GM19452 (cell line): ENCODE measurements around the gene DPPA2.

Experiments
- ATAC-seq: cut with Tn5 transposase; IDR thresholded peaks from one replicate; pipeline ENCODE4 v1.9.1; 2021; ENCODE audit not compliant: unreplicated experiment

DPPA2 gene

DNA sequence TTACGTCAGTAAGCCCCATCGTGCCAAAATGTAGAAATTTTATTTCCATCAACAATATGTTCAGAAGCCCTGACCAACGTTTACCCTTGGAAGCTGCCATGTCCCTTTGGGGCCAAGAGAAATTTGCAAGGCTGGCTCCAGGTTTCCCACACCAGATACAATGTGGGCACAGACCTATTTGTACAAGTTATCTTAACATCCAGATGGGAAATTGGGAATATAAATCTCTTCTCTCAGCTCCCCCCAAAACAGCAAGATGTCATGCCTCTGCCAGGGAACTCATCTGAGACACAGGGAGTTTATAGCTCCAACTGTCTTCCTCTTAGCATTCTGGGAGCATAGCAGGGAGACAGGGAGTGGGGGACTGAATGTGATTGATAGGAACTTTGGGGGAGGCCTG is 9.3 kb upstream of the DPPA2 start:
- ATAC-seq = no peak

DNA sequence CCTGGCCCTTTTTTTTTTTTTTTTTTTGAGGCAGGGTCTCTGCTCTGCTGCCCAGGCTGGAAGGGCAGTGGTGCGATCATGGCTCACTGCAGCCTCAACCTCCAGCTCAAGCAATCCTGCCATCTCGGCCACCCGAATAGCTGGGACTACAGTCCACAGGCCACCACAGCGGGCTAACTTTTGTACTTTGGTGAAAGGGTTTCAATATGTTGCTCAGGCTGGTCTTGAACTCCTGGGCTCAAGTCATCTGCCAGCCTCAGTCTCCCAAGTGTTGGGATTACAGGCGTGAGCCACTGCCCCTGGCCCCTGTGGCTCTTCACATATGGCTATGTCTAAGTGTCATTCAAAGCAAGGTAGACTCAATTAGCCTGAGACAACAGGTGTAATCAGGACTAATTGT is 8.8 kb upstream of the DPPA2 start:
- ATAC-seq = no peak

DNA sequence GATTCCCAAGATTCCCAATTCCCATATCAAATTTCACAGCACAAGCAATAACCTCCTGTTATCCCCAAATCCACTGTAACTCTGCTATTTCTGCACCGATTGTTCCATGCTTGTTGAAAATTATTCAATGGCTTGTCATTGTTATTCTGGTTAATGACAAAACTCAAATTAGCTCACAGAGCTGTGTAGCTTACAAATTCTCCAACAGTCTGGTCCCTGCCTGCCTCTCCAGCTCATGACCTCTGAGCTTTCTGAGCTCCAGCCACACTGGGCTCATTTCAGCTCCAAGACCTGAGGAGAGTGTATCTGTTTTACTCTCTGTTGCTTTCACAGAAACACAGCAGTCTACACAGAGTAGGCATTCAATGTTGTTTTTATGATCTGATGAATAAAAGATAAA is 3.3 kb downstream of the DPPA2 start:
- no peak for ATAC-seq

DNA sequence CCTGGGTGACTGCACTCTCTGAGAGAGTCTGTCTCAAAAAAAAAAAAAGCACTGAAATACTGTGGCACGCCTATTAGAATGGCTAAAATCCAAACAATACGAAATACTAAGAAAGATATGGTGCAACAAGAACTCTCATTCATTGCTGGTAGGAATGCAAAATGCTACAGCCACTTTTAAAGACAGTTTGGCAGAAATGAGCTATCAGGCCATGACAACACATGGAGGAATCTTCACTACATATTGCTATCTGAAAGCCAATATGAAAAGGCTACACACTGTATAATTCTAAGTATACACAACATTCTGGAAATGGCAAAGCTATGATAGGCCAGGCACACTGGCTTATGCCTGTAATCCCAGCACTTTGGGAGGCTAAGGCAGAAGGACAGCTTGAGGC is 18.8 kb downstream of the DPPA2 start:
- no peak for ATAC-seq

DNA sequence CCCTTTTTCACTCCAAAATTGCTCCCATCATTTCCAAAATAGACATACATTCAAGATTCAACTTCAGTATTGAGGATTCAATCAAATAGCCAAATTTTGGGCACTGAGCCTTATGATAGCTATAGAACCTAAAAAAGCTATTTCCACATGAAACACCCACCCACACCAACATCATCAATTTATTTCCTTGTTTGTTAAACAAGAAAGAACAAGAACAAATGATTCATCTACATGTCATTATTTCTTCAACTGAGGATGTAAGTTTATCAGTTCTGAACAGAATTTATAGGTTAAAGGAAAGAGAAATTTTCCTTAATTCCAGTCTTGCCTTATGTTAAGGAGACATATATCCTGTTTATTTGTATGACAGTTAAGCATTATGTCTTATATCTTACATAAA is 32.2 kb downstream of the DPPA2 start:
- ATAC-seq = no peak

DNA sequence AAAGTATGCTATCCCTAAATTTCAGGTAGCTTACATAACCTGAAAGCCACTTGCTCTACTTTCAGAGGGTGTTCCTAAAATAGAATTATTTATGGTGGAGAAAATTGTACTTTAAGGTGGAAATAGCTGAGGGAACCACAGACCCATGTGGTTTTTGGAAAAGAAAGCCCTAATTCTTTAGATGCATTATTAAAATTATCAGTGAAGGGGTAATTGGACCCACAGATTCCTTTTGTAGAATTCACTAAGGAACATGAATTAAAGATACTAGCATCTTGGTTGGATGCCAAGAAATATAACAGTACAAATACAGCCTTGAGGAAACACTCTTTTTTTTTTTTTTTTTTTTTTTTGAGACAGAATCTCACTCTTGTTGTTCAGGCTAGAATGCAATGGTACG is 37.8 kb downstream of the DPPA2 start:
- ATAC-seq = no peak

DNA sequence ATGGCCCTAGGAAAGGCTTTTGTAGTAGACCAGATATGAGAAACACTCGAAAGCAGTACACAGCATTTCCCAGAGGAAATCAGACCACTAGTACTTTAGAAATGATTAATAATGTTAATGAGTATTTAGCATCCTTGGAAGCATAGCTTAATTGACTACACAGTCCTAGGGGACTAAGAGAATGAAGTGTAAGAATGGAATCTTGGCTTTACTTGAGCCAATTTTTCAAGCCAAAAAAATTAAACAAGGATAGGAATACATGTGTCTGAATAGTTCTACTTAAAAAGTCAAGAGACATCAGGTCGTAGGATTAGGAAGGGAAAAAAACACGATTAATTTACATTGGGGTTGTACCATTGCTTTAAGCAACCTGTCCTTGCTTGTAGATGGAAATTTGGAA is 38.2 kb downstream of the DPPA2 start:
- no peak for ATAC-seq

DNA sequence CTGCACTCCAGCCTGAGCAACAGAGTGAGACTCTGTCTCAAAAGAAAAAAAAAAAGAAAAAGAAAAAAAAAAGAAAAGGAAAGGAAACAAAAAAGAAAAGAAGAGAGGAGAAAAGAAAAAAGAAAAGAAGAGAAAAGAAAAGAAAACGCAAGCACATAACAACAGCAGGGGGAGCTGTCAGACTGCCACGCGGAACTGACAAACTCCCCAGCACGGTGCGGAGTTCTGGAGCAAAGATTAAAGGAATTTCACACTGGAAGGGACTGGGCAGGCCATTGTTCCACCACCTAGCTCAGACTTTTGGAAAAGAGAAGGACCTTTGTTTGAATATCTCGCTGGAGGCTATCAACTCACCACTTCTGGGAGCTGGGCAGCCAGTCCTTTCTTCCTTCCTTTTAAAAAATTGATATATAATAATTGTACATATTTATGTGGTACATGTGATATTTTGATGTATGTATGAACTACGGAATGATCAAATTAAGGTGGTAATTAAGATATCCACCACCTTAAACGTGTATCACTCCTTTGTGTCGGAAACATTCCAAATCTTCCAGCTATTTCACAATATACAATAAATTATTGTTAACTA is 40.5 kb downstream of the DPPA2 start:
- ATAC-seq = no peak

DNA sequence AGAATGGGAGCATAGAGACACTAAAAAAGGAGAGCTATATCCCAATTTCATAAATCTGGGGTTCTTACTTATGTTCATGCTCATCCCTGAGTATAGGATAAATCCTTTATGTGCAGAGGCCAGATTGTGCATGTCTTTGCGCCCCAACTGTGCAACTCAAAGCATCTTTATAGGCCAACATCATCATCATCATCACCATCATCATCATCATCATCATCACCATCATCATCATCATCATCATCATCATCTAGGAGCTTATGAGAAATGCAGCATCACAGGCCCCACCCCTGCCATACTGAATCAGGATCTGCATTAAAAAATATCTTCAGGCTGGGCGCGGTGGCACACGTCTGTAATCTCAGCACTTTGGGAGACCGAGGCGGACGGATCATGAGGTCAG is 45.5 kb downstream of the DPPA2 start:
- ATAC-seq = no peak

DNA sequence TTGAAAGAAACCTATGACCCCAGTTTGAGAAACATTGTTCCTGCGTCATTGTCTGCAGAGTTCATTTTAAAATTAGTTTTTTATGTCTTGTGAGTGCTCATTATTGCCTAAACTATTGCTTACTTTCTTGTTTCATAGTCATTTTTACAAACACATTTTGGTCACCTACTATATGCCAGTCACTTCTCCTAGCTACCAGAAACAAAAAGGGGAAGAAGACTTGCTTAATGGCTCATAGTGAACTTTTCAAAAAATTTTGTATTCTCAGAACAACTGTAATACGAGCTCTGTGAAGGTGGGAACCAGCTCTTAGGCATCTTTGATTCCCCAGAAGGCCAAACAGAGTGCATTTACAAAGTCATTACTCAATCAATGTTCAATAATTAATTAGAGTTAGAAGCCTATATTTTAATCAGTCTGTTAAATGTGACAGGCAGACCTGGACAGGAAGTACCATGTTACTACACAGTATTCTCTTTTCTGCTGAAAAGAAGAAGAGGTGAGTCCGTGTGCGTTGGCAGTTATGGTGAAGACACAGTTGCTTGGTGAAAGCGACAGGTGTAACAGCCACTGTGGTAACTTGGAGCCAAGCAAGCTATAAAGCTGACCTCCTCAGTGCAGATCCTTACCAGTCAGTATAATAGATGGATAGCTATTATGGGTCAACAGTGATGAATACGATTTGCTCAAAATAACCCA is 46.6 kb downstream of the DPPA2 start:
- no peak for ATAC-seq

DNA sequence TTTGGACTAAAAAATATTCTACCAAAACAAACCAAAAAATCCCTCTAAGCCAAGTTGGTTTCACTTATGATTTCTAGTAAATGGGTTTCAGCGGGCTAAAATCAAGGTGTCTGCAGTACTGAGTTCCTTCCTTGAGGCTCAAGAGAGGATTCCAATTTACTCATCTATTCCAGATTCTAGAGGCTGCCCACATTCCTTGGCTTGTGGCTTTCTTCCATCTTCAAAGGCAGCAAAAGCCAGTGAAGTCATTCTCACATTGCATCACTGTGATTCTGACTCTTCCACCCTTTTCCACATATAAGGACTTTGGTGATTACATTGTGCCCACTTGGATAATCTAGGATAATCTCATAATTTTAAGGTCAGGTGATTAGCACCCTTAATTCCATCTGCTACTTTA is 48.1 kb downstream of the DPPA2 start:
- ATAC-seq = no peak

DNA sequence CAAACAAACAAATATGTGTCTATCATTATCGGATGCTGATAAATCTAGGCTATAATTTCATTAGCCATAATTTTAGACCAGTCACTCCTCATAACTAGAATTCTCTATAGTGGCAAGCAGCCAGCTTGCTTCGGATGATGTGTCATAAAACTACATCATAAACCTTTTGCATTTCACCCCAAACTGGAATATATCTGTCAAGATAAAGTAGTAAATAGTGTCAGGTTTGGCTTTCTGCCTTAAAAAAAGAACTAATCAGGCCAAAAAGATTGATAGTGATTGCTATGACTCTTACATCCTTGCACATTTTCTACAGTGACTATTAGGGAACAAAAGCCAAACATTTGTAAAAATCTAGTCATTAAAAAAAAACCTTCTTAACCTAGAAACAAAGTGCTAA is 51.0 kb downstream of the DPPA2 start:
- ATAC-seq = no peak

DNA sequence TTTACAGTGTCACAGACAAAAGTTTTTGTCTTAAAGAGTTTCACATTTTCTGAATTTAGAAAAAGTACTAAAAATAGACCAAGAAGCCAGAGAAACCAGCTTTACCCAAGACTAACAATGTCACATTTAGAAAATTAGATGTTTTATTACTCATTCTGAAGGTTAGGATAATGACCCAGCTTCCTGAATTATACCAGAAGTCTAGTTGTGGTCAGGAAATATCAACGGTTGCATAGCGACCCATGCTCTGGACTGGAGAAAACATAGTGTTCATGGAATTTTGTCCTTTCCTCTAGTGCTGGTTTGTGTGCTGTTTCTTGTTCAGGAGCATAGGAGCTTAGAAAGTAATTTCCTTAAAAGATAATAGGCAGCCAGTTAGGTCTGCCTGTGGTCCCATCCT is 59.0 kb downstream of the DPPA2 start:
- ATAC-seq = no peak

DNA sequence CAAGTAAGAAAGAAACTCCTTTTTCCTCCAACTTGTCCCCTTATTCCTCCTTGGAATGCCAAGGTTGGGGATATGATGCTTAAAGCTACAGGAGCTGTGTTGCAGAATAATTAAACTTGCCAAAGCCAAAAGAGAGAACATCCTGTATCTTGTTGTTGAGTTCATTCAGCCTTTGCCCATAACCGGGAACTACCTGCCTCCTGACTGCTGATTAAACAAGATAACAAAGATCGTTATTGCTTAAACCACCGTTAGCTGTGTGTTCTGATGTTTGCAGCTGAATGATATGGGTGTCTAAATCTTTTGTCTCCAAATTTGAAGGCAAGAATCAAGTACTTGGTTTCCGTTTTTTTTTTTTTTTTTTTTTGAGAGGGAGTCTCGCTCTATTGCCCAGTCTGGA is 61.5 kb downstream of the DPPA2 start:
- no peak for ATAC-seq

DNA sequence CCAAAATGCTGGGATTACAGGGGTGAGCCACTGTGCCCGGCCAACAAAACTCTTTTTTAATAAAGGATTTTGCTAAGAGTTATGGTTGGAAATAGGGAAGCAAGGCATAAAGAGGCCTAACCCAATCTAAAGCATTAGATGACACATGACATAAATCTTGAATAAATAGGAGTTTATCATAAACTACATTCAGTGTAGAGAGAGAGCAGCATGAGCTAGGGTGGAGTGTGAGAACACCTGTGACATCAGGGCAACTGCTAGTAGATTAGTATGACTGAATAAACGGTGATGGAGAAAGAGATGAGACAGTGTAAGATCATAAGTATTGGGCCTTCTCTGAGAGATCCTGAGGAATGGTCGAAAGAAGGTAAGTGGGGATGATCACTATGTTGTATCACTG is 63.7 kb downstream of the DPPA2 start:
- no peak for ATAC-seq
